CD8-positive, alpha-beta memory T cell (primary cell): ENCODE data around the gene TP53I13. TPM values are rescaled to one million over a fixed set of nuclear protein-coding genes. Genes with fewer than 3 reads are reported as not detected.

ENCODE experiments used
- CTCF ChIA-PET: fragments of 350-600 bp; sonication (Branson Sonifier 250); formaldehyde crosslinking; loops from one replicate; lab custom pipeline; 2021; ENCODE audit warnings: antibody characterized with exemption; lab: Charles Lee
- POLR2A ChIA-PET: fragments of 350-600 bp; sonication (Branson Sonifier 250); formaldehyde crosslinking; loops from one replicate; lab custom pipeline; 2021; ENCODE audit warnings: antibody characterized with exemption; lab: Charles Lee
- DNase-seq, 5 donors: peaks; one replicate each; pipeline versions ENCODE4 v3.0.0 to v3.0.0-alpha.2; 2020 to 2022; ENCODE audit warnings: mixed read lengths in 1 of 5
- H3K27ac ChIP-seq: one replicate; pipeline ENCODE4 v1.7.0; 2013; ENCODE audit warnings: low read depth, mild to moderate bottlenecking, low read length, moderate library complexity
- H3K27me3 ChIP-seq: 2 replicates; pipeline ENCODE4 v1.7.0; 2013; ENCODE audit warnings: low read length, mild to moderate bottlenecking; ENCODE audit not compliant: insufficient read depth, poor library complexity, severe bottlenecking
- H3K36me3 ChIP-seq: 2 replicates; pipeline ENCODE4 v1.7.0; 2013; ENCODE audit warnings: mild to moderate bottlenecking, low read length, moderate library complexity; ENCODE audit not compliant: insufficient read depth
- H3K4me1 ChIP-seq: 2 replicates; pipeline ENCODE4 v1.7.0; 2013; ENCODE audit warnings: mild to moderate bottlenecking, low read length, moderate library complexity; ENCODE audit not compliant: insufficient read depth
- H3K4me3 ChIP-seq: 2 replicates; pipeline ENCODE4 v1.7.0; 2013; ENCODE audit warnings: mild to moderate bottlenecking, low read length
- H3K9me3 ChIP-seq: 2 replicates; pipeline ENCODE4 v1.7.0; 2013; ENCODE audit warnings: mild to moderate bottlenecking, low read length
- H3K27ac Mint-ChIP-seq, 8 donors: one replicate each; pipeline ENCODE4 v1.8.0; 2020 to 2021; ENCODE audit warnings: mixed read lengths in 8 of 8, mild to moderate bottlenecking in 6 of 8, inconsistent platforms in 3 of 8, moderate library complexity in 3 of 8
- H3K27me3 Mint-ChIP-seq, 2 donors: one replicate each; pipeline ENCODE4 v1.8.0; 2020 to 2021; ENCODE audit warnings: mixed read lengths in 2 of 2, mild to moderate bottlenecking in 1 of 2, moderate library complexity in 1 of 2
- H3K36me3 Mint-ChIP-seq, 3 donors: one replicate each; pipeline ENCODE4 v1.8.0; 2020 to 2021; ENCODE audit warnings: mixed read lengths in 3 of 3, inconsistent platforms in 1 of 3, mild to moderate bottlenecking in 1 of 3
- H3K4me1 Mint-ChIP-seq, 3 donors: one replicate each; pipeline ENCODE4 v1.8.0; 2020 to 2021; ENCODE audit warnings: mixed read lengths in 3 of 3, inconsistent platforms in 1 of 3, mild to moderate bottlenecking in 1 of 3
- H3K4me3 Mint-ChIP-seq, 7 donors: one replicate each; pipeline ENCODE4 v1.8.0; 2020 to 2021; ENCODE audit warnings: mixed read lengths in 7 of 7, mild to moderate bottlenecking in 6 of 7, moderate library complexity in 4 of 7, inconsistent platforms in 2 of 7
- H3K9me3 Mint-ChIP-seq, 5 donors: one replicate each; pipeline ENCODE4 v1.8.0; 2020 to 2022; ENCODE audit warnings: mixed read lengths in 5 of 5, mild to moderate bottlenecking in 3 of 5, moderate library complexity in 2 of 5, inconsistent platforms in 1 of 5
- polyA plus RNA-seq: library from polyadenylated mRNA; unstranded; fragments of 300-500 nt; fragmentation: Illumina TruSeq; gene quantifications from one replicate; pipeline ENCODE4 v1.2.3, GENCODE V29; 2021
- total RNA-seq, 2 experiments: library from RNA; stranded (reverse); gene quantifications; one replicate each; pipeline ENCODE4 v1.2.3, GENCODE V29; 2021

The TP53I13 gene
- total and polyA plus RNA-seq, 3 experiments from 2014 or later, result 33.1 to 75.5 (median 71.3) TPM

GRCh38 chr17:29567554-29568330 is 759 bp upstream of the TP53I13 start:
- Histone ChIP-seq H3K4me1 (peaks cover 25% of the 10 kb centered on the region), H3K27me3 (no peaks in the 10 kb centered on the region), H3K4me3 (peak overlapping the region; percentile 59), H3K27ac (peak overlapping the region; percentile 63), H3K9me3 (no peaks in the 10 kb centered on the region), H3K36me3 (peaks cover 4% of the 10 kb centered on the region)
- Mint-ChIP-seq H3K4me1 (peaks cover 35 to 49% (median 42%) of the 10 kb centered on the region in 3 donors), H3K9me3 (no peaks in the 10 kb centered on the region), H3K27ac (peak overlapping the region; percentile 81 to 98 (median 94)), H3K36me3 (peaks cover 0 to 15% (median 4%) of the 10 kb centered on the region in 3 donors), H3K27me3 (no peaks in the 10 kb centered on the region), H3K4me3 (peak overlapping the region; percentile 91 to 99 (median 97))
- ChIA-PET CTCF (interaction anchor here (0.6 to 26.2 kb wide), 11 partner anchors 11 to 213 kb away, joined by 3 to 436 read pairs (median 3); no protein-coding TSS in a partner anchor), POLR2A (interaction anchor here (0.8 to 2.9 kb wide), 8 partner anchors 11 to 997 kb away, joined by 3 to 18 read pairs (median 7); partner anchors contain the start of genes ANKRD13B and PIGS)
- peak; percentile 65 to 86 (median 72) for DNase-seq

- H3K27ac ChIP-seq, result no peak overlapping the region
Measured at GRCh38 chr17:29569245-29569950, 897 bp downstream of the TP53I13 start.

DNA sequence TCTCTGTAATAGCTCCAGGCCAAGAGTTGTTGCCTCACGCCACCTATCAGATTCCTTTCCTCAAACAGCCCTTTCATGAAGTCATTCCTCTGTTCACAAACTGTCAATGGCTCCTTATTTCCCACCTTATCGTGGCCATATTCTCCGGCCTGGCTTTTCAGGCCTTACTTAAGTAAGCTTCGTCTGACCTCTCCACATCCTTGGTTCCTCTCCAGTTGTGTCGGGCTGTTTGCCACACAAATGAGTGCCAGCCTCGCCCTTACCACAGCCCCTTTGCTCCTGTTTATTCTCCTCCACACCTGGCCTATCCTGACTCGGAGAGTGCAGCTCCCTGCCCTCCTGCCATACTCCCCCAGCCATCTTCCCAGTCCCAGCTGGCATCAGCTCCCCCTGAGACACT is 2.0 kb downstream of the TP53I13 start:
- peak overlapping the region in 4 of 8 donors; percentile 3 to 81 (median 55) for H3K27ac Mint-ChIP-seq
- CTCF ChIA-PET, result interaction anchor here (6.6 to 26.2 kb wide), 4 partner anchors 9 to 200 kb away, joined by 46 to 436 read pairs (median 97); partner anchors contain the start of gene ANKRD13B
- Histone ChIP-seq H3K36me3 (no peaks in the 10 kb centered on the region), H3K4me3 (no peak overlapping the region), H3K9me3 (no peaks in the 10 kb centered on the region), H3K27ac (no peak overlapping the region), H3K27me3 (no peaks in the 10 kb centered on the region), H3K4me1 (peaks cover 11% of the 10 kb centered on the region)
- peaks cover 0 to 34% (median 0%) of the 10 kb centered on the region in 3 donors for H3K36me3 Mint-ChIP-seq
- peak overlapping the region; percentile 12 to 89 (median 59) for H3K4me3 Mint-ChIP-seq
- H3K9me3 Mint-ChIP-seq, result no peaks in the 10 kb centered on the region
- POLR2A ChIA-PET, result no interaction called here
- peak in 1 of 5 donors; percentile 16 for DNase-seq
- peaks cover 19 to 28% (median 22%) of the 10 kb centered on the region in 3 donors for H3K4me1 Mint-ChIP-seq
- no peaks in the 10 kb centered on the region for H3K27me3 Mint-ChIP-seq

More at GRCh38 chr17:29569245-29569950, 897 bp downstream of the TP53I13 start:
- Histone ChIP-seq H3K9me3 (no peaks in the 10 kb centered on the region), H3K4me1 (peaks cover 20% of the 10 kb centered on the region), H3K27me3 (no peaks in the 10 kb centered on the region), H3K36me3 (no peaks in the 10 kb centered on the region), H3K4me3 (peak overlapping the region; percentile 15)
- peaks cover 0 to 22% (median 0%) of the 10 kb centered on the region in 3 donors for H3K36me3 Mint-ChIP-seq
- ChIA-PET CTCF (interaction anchor here (6.6 to 26.2 kb wide), 4 partner anchors 10 to 199 kb away, joined by 46 to 436 read pairs (median 97); partner anchors contain the start of gene ANKRD13B), POLR2A (interaction anchor here (1.0 to 2.0 kb wide), 2 partner anchors 23 to 275 kb away, joined by 3 to 9 read pairs; partner anchors contain the start of genes ANKRD13B and NUFIP2)
- peak overlapping the region; percentile 83 to 95 (median 86) for H3K4me3 Mint-ChIP-seq
- H3K27me3 Mint-ChIP-seq, result no peaks in the 10 kb centered on the region
- peak overlapping the region in 7 of 8 donors; percentile 73 to 93 (median 83) for H3K27ac Mint-ChIP-seq
- DNase-seq, result no peak
- peaks cover 25 to 37% (median 30%) of the 10 kb centered on the region in 3 donors for H3K4me1 Mint-ChIP-seq
- H3K9me3 Mint-ChIP-seq, result no peaks in the 10 kb centered on the region

DNA sequence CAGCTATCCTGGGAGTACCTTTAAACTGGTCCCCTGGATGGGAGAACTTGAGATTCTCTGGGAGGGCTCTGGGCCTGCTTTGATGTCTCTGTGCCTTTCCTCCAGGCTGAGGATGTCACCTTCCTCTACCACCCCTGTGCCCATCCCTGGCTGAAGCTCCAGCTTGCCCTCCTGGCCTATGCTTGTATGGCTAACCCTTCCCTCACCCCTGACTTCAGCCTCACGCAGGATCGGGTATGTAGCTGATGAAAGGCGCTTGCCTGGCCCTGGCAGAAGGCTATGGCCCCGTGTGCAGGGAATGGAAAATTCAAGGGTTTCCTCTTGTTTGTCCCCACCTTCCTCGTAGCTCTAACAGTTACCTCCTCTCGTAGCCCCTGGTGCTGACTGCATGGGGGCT is 3.0 kb downstream of the TP53I13 start:
- Mint-ChIP-seq H3K27me3 (no peaks in the 10 kb centered on the region), H3K4me3 (peak overlapping the region in 2 of 7 donors; percentile 15 to 16), H3K9me3 (no peaks in the 10 kb centered on the region), H3K4me1 (peaks cover 13 to 22% (median 16%) of the 10 kb centered on the region in 3 donors), H3K27ac (no peak overlapping the region), H3K36me3 (peaks cover 0 to 39% (median 0%) of the 10 kb centered on the region in 3 donors)
- Histone ChIP-seq H3K4me3 (no peak overlapping the region), H3K27ac (no peak overlapping the region), H3K36me3 (no peaks in the 10 kb centered on the region), H3K9me3 (no peaks in the 10 kb centered on the region), H3K4me1 (peaks cover 6% of the 10 kb centered on the region), H3K27me3 (no peaks in the 10 kb centered on the region)
- ChIA-PET CTCF (interaction anchor here (0.7 to 26.2 kb wide), 5 partner anchors 8 to 201 kb away, joined by 3 to 436 read pairs (median 81); partner anchors contain the start of gene ANKRD13B), POLR2A (no interaction called here)
- DNase-seq, result peak in 1 of 5 donors; percentile 45

- H3K9me3 ChIP-seq, result no peaks in the 10 kb centered on the region
- POLR2A ChIA-PET, result interaction anchor here (0.6 to 1.9 kb wide), 3 partner anchors 11 to 202 kb away, joined by 3 to 6 read pairs (median 3); no protein-coding TSS in a partner anchor
- DNase-seq, result peak in 1 of 5 donors; percentile 48
- Mint-ChIP-seq H3K4me3 (peak overlapping the region in 2 of 7 donors; percentile 16 to 66), H3K4me1 (peaks cover 13 to 22% (median 16%) of the 10 kb centered on the region in 3 donors), H3K27me3 (no peaks in the 10 kb centered on the region), H3K27ac (no peak overlapping the region), H3K9me3 (no peaks in the 10 kb centered on the region), H3K36me3 (peaks cover 0 to 44% (median 0%) of the 10 kb centered on the region in 3 donors)
- no peak overlapping the region for H3K27ac ChIP-seq
- no peak overlapping the region for H3K4me3 ChIP-seq
- peaks cover 6% of the 10 kb centered on the region for H3K4me1 ChIP-seq
- CTCF ChIA-PET, result interaction anchor here (0.7 to 26.2 kb wide), 11 partner anchors 8 to 202 kb away, joined by 3 to 436 read pairs (median 7); partner anchors contain the start of gene ANKRD13B
- no peaks in the 10 kb centered on the region for H3K36me3 ChIP-seq
- H3K27me3 ChIP-seq, result no peaks in the 10 kb centered on the region
Measured at GRCh38 chr17:29571883-29572681, 3.6 kb downstream of the TP53I13 start.

- H3K27me3 Mint-ChIP-seq, result no peaks in the 10 kb centered on the region
- DNase-seq, result peak; percentile 34 to 71 (median 51)
- peaks cover 13 to 22% (median 16%) of the 10 kb centered on the region in 3 donors for H3K4me1 Mint-ChIP-seq
- no peaks in the 10 kb centered on the region for H3K9me3 ChIP-seq
- no peak overlapping the region for H3K27ac ChIP-seq
- ChIA-PET CTCF (interaction anchor here (0.6 to 26.2 kb wide), 13 partner anchors 7 to 206 kb away, joined by 3 to 436 read pairs (median 6); partner anchors contain the start of gene ANKRD13B), POLR2A (interaction anchor here (0.6 to 1.9 kb wide), 4 partner anchors 9 to 203 kb away, joined by 3 to 6 read pairs (median 4); no protein-coding TSS in a partner anchor)
- peak overlapping the region in 1 of 8 donors; percentile 3 for H3K27ac Mint-ChIP-seq
- H3K36me3 Mint-ChIP-seq, result peaks cover 0 to 48% (median 0%) of the 10 kb centered on the region in 3 donors
- H3K4me1 ChIP-seq, result peaks cover 6% of the 10 kb centered on the region
- H3K27me3 ChIP-seq, result no peaks in the 10 kb centered on the region
- no peak overlapping the region for H3K4me3 ChIP-seq
- H3K4me3 Mint-ChIP-seq, result peak overlapping the region in 1 of 7 donors; percentile 36
- no peaks in the 10 kb centered on the region for H3K9me3 Mint-ChIP-seq
- peaks cover 1% of the 10 kb centered on the region for H3K36me3 ChIP-seq
Measured at GRCh38 chr17:29572691-29573557, 4.4 kb downstream of the TP53I13 start.
